ENCODE measurements around the gene RPIA.
"Not testable (repeated sequence)": the region's sequence is repeated elsewhere in the genome, so short reads cannot be mapped to it uniquely, and the experiment has no call there.

RPIA gene

GRCh38 chr2:88773233-88774028 lies 82.0 kb downstream of the RPIA start:
- not testable (repeated sequence) for DNase-seq (ENCODE audit: low read depth in 3 of 3)

- DNase-seq (ENCODE audit: low read depth in 3 of 3), result not testable (repeated sequence)
Measured at GRCh38 chr2:88789213-88789612, 97.7 kb downstream of the RPIA start.

DNA sequence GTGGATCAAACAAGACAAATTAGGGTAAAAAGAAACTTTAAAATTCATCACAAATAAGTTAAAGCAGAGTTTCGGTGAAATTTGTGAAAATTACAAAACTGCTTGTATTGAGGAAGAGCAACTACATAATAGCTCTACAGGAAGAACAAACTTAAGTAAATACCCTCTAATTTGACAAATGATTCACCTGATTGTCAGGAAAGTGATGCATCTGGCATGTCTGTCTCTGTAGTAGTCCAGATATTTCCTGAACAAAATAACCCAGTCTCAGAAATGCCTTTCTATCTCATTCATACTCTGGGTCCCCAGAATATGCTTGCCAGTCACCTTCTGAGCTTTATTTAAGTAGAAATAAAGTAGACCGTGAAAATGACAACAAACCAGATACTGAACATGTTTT lies 104.5 kb downstream of the RPIA start:
- DNase-seq (ENCODE audit: low read depth in 3 of 3), result not testable (repeated sequence)

- DNase-seq (ENCODE audit: low read depth in 3 of 3), result not testable (repeated sequence)
Measured at GRCh38 chr2:88796523-88796922, 105.0 kb downstream of the RPIA start.

- DNase-seq (ENCODE audit: low read depth in 3 of 3), result not testable (repeated sequence)
Measured at GRCh38 chr2:88797164-88797563, 105.7 kb downstream of the RPIA start.
